ENCODE data around the gene STK38. TPM values are rescaled to one million over a fixed set of nuclear protein-coding genes. Genes with fewer than 3 reads are reported as not detected.

The STK38 gene
- total RNA-seq, 1 donor from 2014 or later, result 26.8 TPM

- TF ChIP-seq CTCF (conservative IDR thresholded peaks at IDR 0.05), result no peak
- Mint-ChIP-seq H3K27ac (ENCODE audit: unreplicated experiment) (no peak overlapping the region), H3K9me3 (no peaks in the 10 kb centered on the region), H3K4me3 (no peak overlapping the region), H3K36me3 (ENCODE audit: low read depth) (peaks cover 12% of the 10 kb centered on the region), H3K4me1 (peaks cover 4% of the 10 kb centered on the region), H3K27me3 (ENCODE audit: low read depth) (no peaks in the 10 kb centered on the region)
- DNase-seq (ENCODE audit: low read depth, low spot score), result no peak
Observed at GRCh38 chr6:36469148-36469661, 78.1 kb downstream of the STK38 start.

GRCh38 chr6:36467625-36468024 is 79.7 kb downstream of the STK38 start:
- H3K36me3 Mint-ChIP-seq (ENCODE audit: low read depth), result peaks cover 12% of the 10 kb centered on the region
- no peaks in the 10 kb centered on the region for H3K27me3 Mint-ChIP-seq (ENCODE audit: low read depth)
- no peak for TF ChIP-seq CTCF (conservative IDR thresholded peaks at IDR 0.05)
- H3K4me1 Mint-ChIP-seq, result peaks cover 4% of the 10 kb centered on the region
- no peak overlapping the region for H3K27ac Mint-ChIP-seq (ENCODE audit: unreplicated experiment)
- no peaks in the 10 kb centered on the region for H3K9me3 Mint-ChIP-seq
- no peak overlapping the region for H3K4me3 Mint-ChIP-seq
- DNase-seq (ENCODE audit: low read depth, low spot score), result no peak

GRCh38 chr6:36464233-36464632 is 83.0 kb downstream of the STK38 start:
- H3K36me3 Mint-ChIP-seq (ENCODE audit: low read depth), result peaks cover 5% of the 10 kb centered on the region
- H3K27me3 Mint-ChIP-seq (ENCODE audit: low read depth), result no peaks in the 10 kb centered on the region
- no peak for TF ChIP-seq CTCF (conservative IDR thresholded peaks at IDR 0.05)
- DNase-seq (ENCODE audit: low read depth, low spot score), result no peak
- no peak overlapping the region for H3K4me3 Mint-ChIP-seq
- H3K27ac Mint-ChIP-seq (ENCODE audit: unreplicated experiment), result no peak overlapping the region
- H3K4me1 Mint-ChIP-seq, result peaks cover 7% of the 10 kb centered on the region
- H3K9me3 Mint-ChIP-seq, result no peaks in the 10 kb centered on the region

- no peak overlapping the region for H3K4me3 Mint-ChIP-seq
- no peak for DNase-seq (ENCODE audit: low read depth, low spot score)
- H3K4me1 Mint-ChIP-seq, result peaks cover 4% of the 10 kb centered on the region
- TF ChIP-seq CTCF (conservative IDR thresholded peaks at IDR 0.05), result no peak
- H3K36me3 Mint-ChIP-seq (ENCODE audit: low read depth), result peaks cover 5% of the 10 kb centered on the region
- H3K9me3 Mint-ChIP-seq, result no peaks in the 10 kb centered on the region
- H3K27ac Mint-ChIP-seq (ENCODE audit: unreplicated experiment), result no peak overlapping the region
- no peaks in the 10 kb centered on the region for H3K27me3 Mint-ChIP-seq (ENCODE audit: low read depth)
Observed at GRCh38 chr6:36463676-36464075, 83.6 kb downstream of the STK38 start.

GRCh38 chr6:36461646-36462045 is 85.6 kb downstream of the STK38 start:
- no peak for TF ChIP-seq CTCF (conservative IDR thresholded peaks at IDR 0.05)
- Mint-ChIP-seq H3K4me3 (no peak overlapping the region), H3K27ac (ENCODE audit: unreplicated experiment) (no peak overlapping the region), H3K36me3 (ENCODE audit: low read depth) (peaks cover 1% of the 10 kb centered on the region), H3K27me3 (ENCODE audit: low read depth) (no peaks in the 10 kb centered on the region), H3K9me3 (no peaks in the 10 kb centered on the region), H3K4me1 (peaks cover 4% of the 10 kb centered on the region)
- DNase-seq (ENCODE audit: low read depth, low spot score), result no peak

GRCh38 chr6:36460916-36461315 is 86.4 kb downstream of the STK38 start:
- Mint-ChIP-seq H3K9me3 (no peaks in the 10 kb centered on the region), H3K36me3 (ENCODE audit: low read depth) (no peaks in the 10 kb centered on the region), H3K4me1 (peaks cover 4% of the 10 kb centered on the region), H3K27me3 (ENCODE audit: low read depth) (no peaks in the 10 kb centered on the region), H3K27ac (ENCODE audit: unreplicated experiment) (no peak overlapping the region), H3K4me3 (no peak overlapping the region)
- no peak for TF ChIP-seq CTCF (conservative IDR thresholded peaks at IDR 0.05)
- DNase-seq (ENCODE audit: low read depth, low spot score), result no peak
